ENCODE data around the gene REST. TPM values are rescaled to one million over a fixed set of nuclear protein-coding genes. Genes with fewer than 3 reads are reported as not detected.
"Not testable (repeated sequence)": the region's sequence is repeated elsewhere in the genome, so short reads cannot be mapped to it uniquely, and the experiment has no call there.

Gene REST
- total and polyA plus RNA-seq, 2 experiments from 2014 or later: 36.7 to 54.6 TPM

DNA sequence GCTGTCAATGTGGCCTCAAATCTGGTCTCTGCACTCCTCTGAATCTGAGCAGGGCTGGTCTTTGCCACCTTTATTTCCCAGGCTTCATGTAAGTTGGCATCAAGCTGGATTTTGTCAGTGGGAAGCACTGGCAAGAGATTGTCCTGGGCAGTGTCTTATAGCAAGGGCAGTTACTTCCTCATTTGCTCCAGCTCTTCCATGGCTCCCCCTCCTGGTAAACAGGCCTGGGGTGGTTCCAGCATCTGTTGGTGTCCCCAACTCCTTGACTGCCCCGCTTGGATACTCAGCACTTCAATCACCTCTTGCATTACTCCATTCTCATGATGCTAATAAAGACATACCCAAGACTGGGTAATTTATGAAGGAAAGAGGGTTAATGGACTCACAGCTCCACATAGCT, 15.0 kb upstream of the REST start:
- 38 to 40% methylated on average over 1 of the region's 1 CpG for WGBS, 2 experiments (ENCODE audit: low coverage in 1 of 2, low lambda C conversion rate in 2 of 2, missing lambda C conversion rate in 2 of 2)
- no peak for DNase-seq
- no peak overlapping the region for H3K9ac ChIP-seq
- in situ Hi-C loops (cut with MboI): no loop called here
- H3K9me2 ChIP-seq (ENCODE audit: insufficient read depth): no peaks in the 10 kb centered on the region
- H3K4me2 ChIP-seq (ENCODE audit: unreplicated experiment): no peak overlapping the region
- no peaks in the 10 kb centered on the region for H4K20me1 ChIP-seq (ENCODE audit: insufficient read depth)
- no peak for TF ChIP-seq EZH2 (IDR thresholded peaks at IDR 0.05; ENCODE audit: insufficient read depth, poor library complexity, severe bottlenecking)
- TF ChIP-seq EZH2phosphoT487 (IDR thresholded peaks at IDR 0.05; ENCODE audit: insufficient read depth, low read depth): no peak
- H3K36me3 ChIP-seq (ENCODE audit: low read depth): no peaks in the 10 kb centered on the region
- H3K27me3 ChIP-seq (replicated peaks; ENCODE audit: insufficient read depth): peaks cover 6% of the 10 kb centered on the region; the same call in 1 of the 2 replicates
- no peaks in the 10 kb centered on the region for H3K9me3 ChIP-seq (ENCODE audit: low read depth)
- no peak overlapping the region for H3K27ac ChIP-seq
- no peak overlapping the region for H2AFZ ChIP-seq
- no peaks in the 10 kb centered on the region for H3F3A ChIP-seq (ENCODE audit: insufficient read depth)
- no peaks in the 10 kb centered on the region for H3K79me2 ChIP-seq (ENCODE audit: insufficient read depth)
- no peaks in the 10 kb centered on the region for H3K4me1 ChIP-seq (ENCODE audit: insufficient read depth)
- H3K4me3 ChIP-seq: no peak overlapping the region

DNA sequence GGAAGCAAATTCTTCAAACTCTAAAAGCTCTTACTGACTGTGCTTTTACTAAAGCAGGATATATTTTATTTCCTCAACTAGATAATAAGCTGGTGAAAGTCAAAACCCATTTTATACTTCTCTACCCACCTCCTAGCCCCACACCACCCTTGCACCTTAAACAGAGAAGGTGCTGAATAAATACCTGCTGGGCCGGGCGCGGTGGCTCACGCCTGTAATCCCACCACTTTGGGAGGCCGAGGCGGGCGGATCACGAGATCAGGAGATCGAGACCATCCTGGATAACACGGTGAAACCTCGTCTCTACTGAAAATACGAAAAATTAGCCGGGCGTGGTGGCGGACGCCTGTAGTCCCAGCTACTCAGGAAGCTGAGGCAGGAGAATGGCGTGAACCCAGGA, 9.9 kb upstream of the REST start:
- H3K27me3 ChIP-seq (replicated peaks; ENCODE audit: insufficient read depth); H3K4me2 ChIP-seq (ENCODE audit: unreplicated experiment); H3F3A ChIP-seq (ENCODE audit: insufficient read depth); H2AFZ ChIP-seq; H4K20me1 ChIP-seq (ENCODE audit: insufficient read depth); DNase-seq; H3K79me2 ChIP-seq (ENCODE audit: insufficient read depth); H3K27ac ChIP-seq; H3K4me3 ChIP-seq; H3K9me2 ChIP-seq (ENCODE audit: insufficient read depth); H3K9ac ChIP-seq; H3K4me1 ChIP-seq (ENCODE audit: insufficient read depth); H3K9me3 ChIP-seq (ENCODE audit: low read depth); H3K36me3 ChIP-seq (ENCODE audit: low read depth); in situ Hi-C loops (cut with MboI): not testable (repeated sequence)
- 90 to 92% methylated on average over 15 to 17 of the region's 17 CpGs for WGBS, 2 experiments (ENCODE audit: low coverage in 1 of 2, low lambda C conversion rate in 2 of 2, missing lambda C conversion rate in 2 of 2)

DNA sequence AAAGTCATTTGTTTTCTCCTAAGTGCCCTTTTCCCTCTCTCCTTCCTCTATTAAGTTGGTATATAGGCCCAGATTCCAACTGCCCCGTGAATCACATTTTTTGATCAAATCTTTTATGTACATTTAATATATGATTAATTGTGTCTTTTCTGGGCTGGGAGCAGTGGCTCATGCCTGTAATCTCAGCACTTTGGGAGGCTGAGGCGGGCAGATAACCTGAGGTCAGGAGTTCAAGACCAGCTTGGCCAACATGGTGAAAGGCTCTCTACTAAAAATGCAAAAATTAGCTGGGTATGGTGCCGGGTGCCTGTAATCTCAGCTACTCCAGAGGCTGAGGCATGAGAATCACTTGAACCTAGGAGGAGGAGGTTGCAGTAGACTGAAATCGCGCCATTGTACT, 7.5 kb upstream of the REST start:
- H3K27ac ChIP-seq; H3K79me2 ChIP-seq (ENCODE audit: insufficient read depth); H3K36me3 ChIP-seq (ENCODE audit: low read depth); H3K4me3 ChIP-seq; H3K9me3 ChIP-seq (ENCODE audit: low read depth); H3K9me2 ChIP-seq (ENCODE audit: insufficient read depth); H2AFZ ChIP-seq; DNase-seq; H4K20me1 ChIP-seq (ENCODE audit: insufficient read depth); H3K9ac ChIP-seq; H3K27me3 ChIP-seq (replicated peaks; ENCODE audit: insufficient read depth); H3F3A ChIP-seq (ENCODE audit: insufficient read depth); H3K4me2 ChIP-seq (ENCODE audit: unreplicated experiment); H3K4me1 ChIP-seq (ENCODE audit: insufficient read depth); in situ Hi-C loops (cut with MboI): not testable (repeated sequence)
- WGBS, 2 experiments (ENCODE audit: low coverage in 1 of 2, low lambda C conversion rate in 2 of 2, missing lambda C conversion rate in 2 of 2): 83% methylated on average over 5 of the region's 5 CpGs

DNA sequence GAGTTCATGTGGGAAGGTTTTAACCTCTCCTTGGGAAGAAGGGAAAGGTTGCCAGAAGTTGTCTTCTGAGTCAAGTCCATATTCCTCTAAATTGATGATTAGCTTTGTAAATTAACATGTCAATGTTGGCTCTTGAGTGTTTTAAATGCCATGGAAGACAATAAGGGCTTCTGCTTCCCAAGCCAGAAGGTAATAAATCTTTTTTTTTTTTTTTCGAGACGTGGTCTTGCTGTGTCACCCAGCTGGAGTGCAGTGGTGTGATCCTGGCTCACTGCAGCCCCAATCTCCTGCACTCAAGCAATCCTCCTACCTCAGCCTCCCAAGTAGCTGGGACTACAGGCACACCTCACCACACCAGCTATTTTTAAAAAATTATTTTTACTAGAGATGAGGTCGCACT, 5.0 kb upstream of the REST start:
- no peaks in the 10 kb centered on the region for H3K36me3 ChIP-seq (ENCODE audit: low read depth)
- H3K4me3 ChIP-seq: no peak overlapping the region
- WGBS, 2 experiments (ENCODE audit: low coverage in 1 of 2, low lambda C conversion rate in 2 of 2, missing lambda C conversion rate in 2 of 2): 19 to 20% methylated on average over 3 of the region's 3 CpGs
- TF ChIP-seq EZH2 (IDR thresholded peaks at IDR 0.05; ENCODE audit: insufficient read depth, poor library complexity, severe bottlenecking) (no peak), EZH2phosphoT487 (IDR thresholded peaks at IDR 0.05; ENCODE audit: insufficient read depth, low read depth) (no peak)
- H3K79me2 ChIP-seq (ENCODE audit: insufficient read depth): no peaks in the 10 kb centered on the region
- H4K20me1 ChIP-seq (ENCODE audit: insufficient read depth): no peaks in the 10 kb centered on the region
- no peaks in the 10 kb centered on the region; the same call in 1 of the 2 replicates for H3K27me3 ChIP-seq (replicated peaks; ENCODE audit: insufficient read depth)
- H3K4me1 ChIP-seq (ENCODE audit: insufficient read depth): no peaks in the 10 kb centered on the region
- H3K4me2 ChIP-seq (ENCODE audit: unreplicated experiment): no peak overlapping the region
- no peak for DNase-seq
- no peak overlapping the region for H3K9ac ChIP-seq
- H3K27ac ChIP-seq: no peak overlapping the region
- no peaks in the 10 kb centered on the region for H3F3A ChIP-seq (ENCODE audit: insufficient read depth)
- in situ Hi-C loops (cut with MboI): no loop called here
- H3K9me3 ChIP-seq (ENCODE audit: low read depth): no peaks in the 10 kb centered on the region
- H2AFZ ChIP-seq: no peak overlapping the region
- H3K9me2 ChIP-seq (ENCODE audit: insufficient read depth): no peaks in the 10 kb centered on the region

DNA sequence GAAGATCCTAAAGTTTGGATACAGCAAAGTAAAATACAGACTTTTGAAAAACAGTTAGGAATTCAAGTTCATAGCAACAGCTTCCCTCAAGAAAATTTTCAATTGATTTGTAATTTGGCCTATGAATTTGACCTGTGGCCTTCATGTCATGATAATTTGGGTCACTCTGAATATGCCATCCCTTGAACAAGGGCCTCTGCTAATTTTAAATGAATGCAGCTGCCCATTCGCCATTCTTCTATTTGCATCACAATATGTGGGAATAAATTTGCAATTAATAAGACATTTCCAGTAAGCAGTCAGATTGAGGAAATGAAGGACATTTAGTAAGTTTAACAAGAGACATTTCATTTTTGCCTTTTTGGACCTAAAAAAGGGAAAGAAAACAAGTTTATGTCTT, 1.9 kb upstream of the REST start:
- H3K9me3 ChIP-seq (ENCODE audit: low read depth): no peaks in the 10 kb centered on the region
- in situ Hi-C loops (cut with MboI): no loop called here
- H3K4me2 ChIP-seq (ENCODE audit: unreplicated experiment): no peak overlapping the region
- H3K4me1 ChIP-seq (ENCODE audit: insufficient read depth): peaks cover 9% of the 10 kb centered on the region
- peaks cover 19% of the 10 kb centered on the region for H3K79me2 ChIP-seq (ENCODE audit: insufficient read depth)
- H3K27me3 ChIP-seq (replicated peaks; ENCODE audit: insufficient read depth): no peaks in the 10 kb centered on the region; the same call in 1 of the 2 replicates
- WGBS, 2 experiments (ENCODE audit: low coverage in 1 of 2, low lambda C conversion rate in 2 of 2, missing lambda C conversion rate in 2 of 2): 91 to 93% methylated on average over 1 of the region's 1 CpG
- 0 out of 2 replicates have a peak, but pooled peaks cover 2% of the 10 kb centered on the region for H4K20me1 ChIP-seq (ENCODE audit: insufficient read depth)
- no peak overlapping the region for H3K9ac ChIP-seq
- H3K27ac ChIP-seq: no peak overlapping the region
- no peaks in the 10 kb centered on the region for H3K9me2 ChIP-seq (ENCODE audit: insufficient read depth)
- no peak for DNase-seq
- no peak for TF ChIP-seq EZH2 (IDR thresholded peaks at IDR 0.05; ENCODE audit: insufficient read depth, poor library complexity, severe bottlenecking)
- peaks cover 18% of the 10 kb centered on the region for H3F3A ChIP-seq (ENCODE audit: insufficient read depth)
- H3K36me3 ChIP-seq (ENCODE audit: low read depth): no peaks in the 10 kb centered on the region
- H3K4me3 ChIP-seq: no peak overlapping the region
- no peak overlapping the region for H2AFZ ChIP-seq
